ENCODE data around the gene SPOCD1. TPM values are rescaled to one million over a fixed set of nuclear protein-coding genes. Genes with fewer than 3 reads are reported as not detected.

SPOCD1 gene
- total RNA-seq, 4 donors from 2014 or later, result 0.22 to 1.6 (median 0.96) TPM; not detected in 1

DNA sequence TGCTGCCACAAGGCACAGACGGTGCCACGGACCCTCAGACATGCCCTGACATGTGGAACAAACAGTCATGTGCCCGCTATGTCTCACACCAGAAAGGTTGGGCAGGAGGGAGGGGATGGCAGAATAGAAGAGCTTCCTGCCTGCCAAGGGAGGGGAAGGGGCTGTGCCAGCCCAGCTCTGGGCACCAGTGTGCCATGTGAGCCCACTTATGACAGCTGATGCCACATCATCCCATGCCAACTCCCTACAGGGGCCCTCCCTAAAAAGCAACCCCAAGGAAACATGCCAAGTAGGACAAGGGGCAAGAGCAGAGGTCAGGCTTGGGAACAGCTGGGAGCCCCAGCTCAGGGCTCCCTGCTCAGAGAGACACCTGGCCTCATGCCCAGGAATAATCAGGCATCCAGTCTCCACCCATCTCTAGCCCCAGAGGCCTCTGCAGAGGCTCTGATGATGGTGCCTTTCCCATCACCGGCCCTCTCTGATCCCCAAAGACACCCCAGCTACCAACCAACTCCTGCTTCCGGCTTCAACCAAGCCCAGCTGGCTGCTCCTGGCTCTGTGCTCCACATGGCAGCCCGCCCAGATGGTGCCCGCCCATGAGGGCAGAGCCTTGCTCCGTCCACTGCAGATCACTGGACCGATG is 62.0 kb downstream of the SPOCD1 start:
- peaks cover 20 to 40% of the 10 kb centered on the region in 2 donors for H3K4me1 ChIP-seq
- WGBS, 2 donors, result 53 to 71% methylated on average over 7 to 8 of the region's 9 CpGs
- peak overlapping the region; percentile 28 to 76 (median 28) for H3K27ac ChIP-seq
- intact Hi-C loops (cut with DNase I), result no loop called here
- DNase-seq, result peak; percentile 72 to 93
- no peaks in the 10 kb centered on the region for H3K36me3 ChIP-seq
- H3K9me3 ChIP-seq, result no peaks in the 10 kb centered on the region
- H3K27me3 ChIP-seq, result no peaks in the 10 kb centered on the region
- TF ChIP-seq, protein P1, sequence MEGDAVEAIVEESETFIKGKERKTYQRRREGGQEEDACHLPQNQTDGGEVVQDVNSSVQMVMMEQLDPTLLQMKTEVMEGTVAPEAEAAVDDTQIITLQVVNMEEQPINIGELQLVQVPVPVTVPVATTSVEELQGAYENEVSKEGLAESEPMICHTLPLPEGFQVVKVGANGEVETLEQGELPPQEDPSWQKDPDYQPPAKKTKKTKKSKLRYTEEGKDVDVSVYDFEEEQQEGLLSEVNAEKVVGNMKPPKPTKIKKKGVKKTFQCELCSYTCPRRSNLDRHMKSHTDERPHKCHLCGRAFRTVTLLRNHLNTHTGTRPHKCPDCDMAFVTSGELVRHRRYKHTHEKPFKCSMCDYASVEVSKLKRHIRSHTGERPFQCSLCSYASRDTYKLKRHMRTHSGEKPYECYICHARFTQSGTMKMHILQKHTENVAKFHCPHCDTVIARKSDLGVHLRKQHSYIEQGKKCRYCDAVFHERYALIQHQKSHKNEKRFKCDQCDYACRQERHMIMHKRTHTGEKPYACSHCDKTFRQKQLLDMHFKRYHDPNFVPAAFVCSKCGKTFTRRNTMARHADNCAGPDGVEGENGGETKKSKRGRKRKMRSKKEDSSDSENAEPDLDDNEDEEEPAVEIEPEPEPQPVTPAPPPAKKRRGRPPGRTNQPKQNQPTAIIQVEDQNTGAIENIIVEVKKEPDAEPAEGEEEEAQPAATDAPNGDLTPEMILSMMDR (IDR thresholded peaks at IDR 0.05), result no peak
- TF ChIP-seq POLR2A (IDR thresholded peaks at IDR 0.05), result no peak
- H3K4me3 ChIP-seq (replicated peaks in 1 of 3), result no peak overlapping the region

DNA sequence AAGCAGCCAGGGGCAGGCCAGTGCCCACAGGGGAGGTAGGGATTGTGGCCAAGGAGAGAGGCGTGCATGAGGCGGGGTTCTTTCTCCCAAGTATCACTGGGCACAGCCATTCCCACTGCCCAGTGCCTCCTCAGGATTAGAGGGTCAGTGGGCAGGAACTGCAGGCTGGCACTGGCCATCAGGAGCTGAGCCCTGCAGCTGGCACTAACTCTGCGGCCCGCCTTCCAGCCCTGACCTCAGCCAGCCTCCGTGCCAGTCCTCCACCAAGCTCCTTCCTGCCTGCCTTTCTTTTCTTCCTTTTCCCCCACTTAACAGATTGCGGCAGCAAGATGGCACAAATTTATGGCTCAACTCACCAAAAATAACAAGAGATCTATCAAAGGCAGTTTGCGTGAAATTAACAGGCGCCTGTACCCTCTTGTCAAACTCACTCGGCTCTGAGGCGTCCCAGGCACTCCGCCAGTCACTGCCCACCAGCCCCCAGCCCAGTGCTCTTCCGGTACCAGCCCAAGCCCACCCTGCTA is 62.8 kb downstream of the SPOCD1 start:
- TF ChIP-seq POLR2A (IDR thresholded peaks at IDR 0.05), result no peak
- TF ChIP-seq, protein P1 (IDR thresholded peaks at IDR 0.05), result no peak
- H3K27me3 ChIP-seq, result no peaks in the 10 kb centered on the region
- H3K4me3 ChIP-seq (replicated peaks in 1 of 3), result no peak overlapping the region
- H3K36me3 ChIP-seq, result no peaks in the 10 kb centered on the region
- no peaks in the 10 kb centered on the region for H3K9me3 ChIP-seq
- DNase-seq, result peak in 1 of 2 donors; percentile 33
- intact Hi-C loops (cut with DNase I), result no loop called here
- H3K4me1 ChIP-seq, result peaks cover 20 to 40% of the 10 kb centered on the region in 2 donors
- H3K27ac ChIP-seq, result peak overlapping the region; percentile 28 to 76 (median 28)
- WGBS, 2 donors, result 78 to 93% methylated on average over 12 of the region's 12 CpGs

DNA sequence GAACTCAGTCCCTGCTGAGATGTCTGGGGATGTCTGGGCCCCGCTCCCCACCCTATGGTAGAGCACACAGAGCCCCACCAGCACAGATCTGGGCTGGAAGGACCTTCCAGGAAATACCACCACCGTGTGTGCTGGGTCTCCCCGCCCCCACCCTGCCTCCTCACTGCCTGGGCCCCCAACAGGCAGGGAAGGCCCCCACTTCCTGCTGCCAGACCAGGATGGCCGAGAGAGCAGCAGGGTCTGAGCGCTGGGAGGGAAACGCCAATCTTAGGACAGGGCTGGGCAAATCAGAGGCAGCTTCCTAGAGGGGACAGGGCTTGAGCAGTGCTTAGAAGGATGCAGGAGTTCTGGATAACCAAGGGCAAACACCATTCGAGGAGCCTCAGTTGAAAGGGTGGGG is 63.6 kb downstream of the SPOCD1 start:
- no peak for DNase-seq
- 58 to 98% methylated on average over 4 to 7 of the region's 7 CpGs for WGBS, 2 donors
- Histone ChIP-seq H3K27ac (no peak overlapping the region), H3K4me3 (replicated peaks in 1 of 3) (no peak overlapping the region), H3K4me1 (peaks cover 20 to 40% of the 10 kb centered on the region in 2 donors), H3K9me3 (no peaks in the 10 kb centered on the region), H3K27me3 (no peaks in the 10 kb centered on the region), H3K36me3 (no peaks in the 10 kb centered on the region)
- intact Hi-C loops (cut with DNase I), result no loop called here
- TF ChIP-seq, protein P1 (IDR thresholded peaks at IDR 0.05), result no peak
- no peak for TF ChIP-seq POLR2A (IDR thresholded peaks at IDR 0.05)

DNA sequence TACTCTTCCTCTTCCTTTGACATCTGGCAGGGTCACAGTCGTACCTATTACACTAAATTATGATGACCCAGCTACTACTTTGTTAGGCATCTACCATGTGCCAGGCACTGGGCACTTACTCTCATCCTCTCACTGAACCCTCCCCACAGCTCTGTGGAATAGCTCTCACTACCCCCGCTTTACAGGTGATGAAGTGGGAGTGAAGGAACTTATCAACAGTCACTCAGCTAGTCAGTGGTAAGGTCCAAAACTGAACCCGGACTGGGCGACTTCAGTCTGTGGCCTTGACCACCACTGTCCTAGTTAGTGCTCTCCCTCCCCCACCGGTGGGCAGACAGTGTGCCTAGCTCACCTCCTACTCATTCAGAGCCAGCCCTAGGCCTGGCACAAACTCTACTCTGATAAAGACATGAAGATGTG is 64.0 kb downstream of the SPOCD1 start:
- Histone ChIP-seq H3K9me3 (no peaks in the 10 kb centered on the region), H3K27me3 (no peaks in the 10 kb centered on the region), H3K4me3 (replicated peaks in 1 of 3) (no peak overlapping the region), H3K36me3 (no peaks in the 10 kb centered on the region), H3K27ac (no peak overlapping the region), H3K4me1 (peaks cover 20 to 40% of the 10 kb centered on the region in 2 donors)
- DNase-seq, result no peak
- WGBS, 2 donors, result 78% methylated on average over 3 to 5 of the region's 5 CpGs
- intact Hi-C loops (cut with DNase I), result no loop called here
- TF ChIP-seq, protein P1 (IDR thresholded peaks at IDR 0.05), result no peak
- no peak for TF ChIP-seq POLR2A (IDR thresholded peaks at IDR 0.05)

DNA sequence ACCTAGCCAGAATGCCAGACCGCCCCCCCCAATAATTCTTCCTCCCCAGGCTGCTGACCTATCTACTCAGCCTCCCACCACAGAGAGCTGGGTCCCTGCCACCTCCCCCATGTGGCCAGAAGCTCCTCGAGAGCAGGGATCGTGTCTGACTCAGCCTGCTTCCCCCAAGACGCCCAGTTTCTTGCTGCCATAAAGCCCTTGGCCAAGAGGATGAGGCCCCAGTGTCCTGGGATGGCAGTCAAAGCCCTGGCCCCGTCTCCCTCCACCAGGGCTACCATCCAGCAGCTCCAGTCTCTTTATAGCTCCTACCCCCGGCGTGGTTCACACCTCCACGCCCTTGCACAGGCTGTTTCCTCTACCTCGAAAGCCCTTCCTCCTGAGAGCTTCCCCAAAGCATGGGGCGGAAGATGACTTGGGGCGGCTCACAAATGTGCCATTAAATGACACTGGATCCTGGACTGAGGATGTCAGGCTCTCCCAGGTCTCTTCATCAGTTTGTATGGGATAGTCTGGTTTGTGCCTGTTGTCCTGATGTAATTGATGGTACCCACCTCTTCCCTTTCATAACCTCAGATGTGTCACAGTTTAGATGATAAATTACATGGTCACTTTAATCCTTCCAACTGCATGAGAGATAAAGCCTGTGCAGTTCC is 64.8 kb downstream of the SPOCD1 start:
- 61 to 72% methylated on average over 11 of the region's 11 CpGs for WGBS, 2 donors
- Histone ChIP-seq H3K36me3 (no peaks in the 10 kb centered on the region), H3K4me3 (replicated peaks in 1 of 3) (no peak overlapping the region), H3K9me3 (no peaks in the 10 kb centered on the region), H3K4me1 (peaks cover 18 to 34% of the 10 kb centered on the region in 2 donors), H3K27ac (no peak overlapping the region), H3K27me3 (no peaks in the 10 kb centered on the region)
- DNase-seq, result no peak
- TF ChIP-seq POLR2A (IDR thresholded peaks at IDR 0.05), result no peak
- TF ChIP-seq, protein P1 (IDR thresholded peaks at IDR 0.05), result no peak
- intact Hi-C loops (cut with DNase I), result no loop called here
